ENCODE results near the gene RERE. TPM values are rescaled to one million over a fixed set of nuclear protein-coding genes. Genes with fewer than 3 reads are reported as not detected.

The RERE gene
- total RNA-seq, 6 experiments from 2014 or later = 36.5 to 41.6 (median 37.5) TPM

- TF ChIP-seq CTCF (IDR thresholded peaks at IDR 0.05) = no peak
- DNase-seq = no peak
- H3K36me3 Mint-ChIP-seq (ENCODE audit: low read depth) = no peaks in the 10 kb centered on the region; the same call in 1 of the 2 replicates
- no peaks in the 10 kb centered on the region for H3K9me3 Mint-ChIP-seq
- H3K27ac Mint-ChIP-seq = no peak overlapping the region
- H3K27me3 Mint-ChIP-seq (ENCODE audit: insufficient read depth) = no peaks in the 10 kb centered on the region
- no peak overlapping the region for H3K4me3 Mint-ChIP-seq
- peaks cover 10% of the 10 kb centered on the region for H3K4me1 Mint-ChIP-seq (ENCODE audit: low read depth)
Observed at GRCh38 chr1:8794605-8795004, 22.8 kb downstream of the RERE start.

GRCh38 chr1:8791819-8792218 is 25.6 kb downstream of the RERE start:
- TF ChIP-seq CTCF (IDR thresholded peaks at IDR 0.05) = no peak
- Mint-ChIP-seq H3K27ac (no peak overlapping the region), H3K36me3 (ENCODE audit: low read depth) (no peaks in the 10 kb centered on the region; the same call in 1 of the 2 replicates)

GRCh38 chr1:8790987-8791386 is 26.5 kb downstream of the RERE start:
- TF ChIP-seq CTCF (IDR thresholded peaks at IDR 0.05) = no peak
- DNase-seq = no peak
- Mint-ChIP-seq H3K27ac (no peak overlapping the region), H3K36me3 (ENCODE audit: low read depth) (no peaks in the 10 kb centered on the region), H3K4me1 (ENCODE audit: low read depth) (no peaks in the 10 kb centered on the region), H3K27me3 (ENCODE audit: insufficient read depth) (no peaks in the 10 kb centered on the region), H3K4me3 (no peak overlapping the region), H3K9me3 (no peaks in the 10 kb centered on the region)

More at GRCh38 chr1:8791819-8792218, 25.6 kb downstream of the RERE start:
- H3K9me3 Mint-ChIP-seq = no peaks in the 10 kb centered on the region
- no peak for DNase-seq
- H3K4me3 Mint-ChIP-seq = no peak overlapping the region
- H3K4me1 Mint-ChIP-seq (ENCODE audit: low read depth) = peaks cover 3% of the 10 kb centered on the region
- H3K27me3 Mint-ChIP-seq (ENCODE audit: insufficient read depth) = no peaks in the 10 kb centered on the region

- no peaks in the 10 kb centered on the region for H3K9me3 Mint-ChIP-seq
- H3K36me3 Mint-ChIP-seq (ENCODE audit: low read depth) = no peaks in the 10 kb centered on the region
- no peak overlapping the region for H3K4me3 Mint-ChIP-seq
Observed at GRCh38 chr1:8790478-8790877, 27.0 kb downstream of the RERE start.

DNA sequence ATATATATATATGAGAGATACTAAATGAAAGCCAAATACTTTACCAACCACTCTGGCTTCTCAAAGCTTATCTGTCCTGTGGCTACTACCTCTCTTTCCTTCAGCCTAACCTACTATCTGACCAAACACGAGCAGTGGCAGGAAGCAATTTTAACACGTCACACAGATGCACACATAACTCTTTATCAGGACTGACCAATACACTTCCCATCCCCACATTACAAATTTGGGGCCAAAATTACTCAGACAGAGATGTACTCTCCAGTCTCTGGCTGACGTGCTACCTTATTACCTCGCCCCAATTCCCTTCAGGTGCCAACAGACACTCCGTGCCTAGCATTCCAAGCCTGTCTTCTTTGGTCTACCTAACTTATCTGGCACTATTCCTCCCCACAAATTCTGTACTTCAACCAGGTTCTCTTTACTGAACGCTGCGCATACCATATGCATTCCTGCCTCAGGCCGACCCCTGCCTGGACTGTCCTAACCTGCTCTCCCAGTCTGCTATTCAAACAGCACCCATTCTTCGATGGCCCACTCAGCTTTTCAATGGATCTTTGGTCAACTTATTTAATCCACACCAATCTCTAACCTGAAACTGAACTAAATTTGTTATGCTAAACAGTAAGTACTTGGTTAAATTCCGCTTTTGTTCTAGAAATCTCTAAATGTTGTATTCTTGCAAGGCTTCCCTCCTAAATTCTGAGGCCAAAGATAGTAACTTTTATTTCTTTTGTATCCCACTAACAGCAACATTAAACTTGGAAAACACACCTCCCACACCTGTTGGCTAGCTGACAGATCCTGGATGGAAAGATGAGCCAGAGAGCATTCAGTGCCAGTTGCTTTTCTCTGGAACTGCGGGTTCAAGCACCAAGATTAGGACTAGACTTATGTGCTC is 27.9 kb downstream of the RERE start:
- TF ChIP-seq CTCF (IDR thresholded peaks at IDR 0.05) = no peak
- H3K27me3 Mint-ChIP-seq (ENCODE audit: insufficient read depth) = peaks cover 2% of the 10 kb centered on the region; the same call in 1 of the 2 replicates
- H3K9me3 Mint-ChIP-seq = no peaks in the 10 kb centered on the region
- no peaks in the 10 kb centered on the region for H3K4me1 Mint-ChIP-seq (ENCODE audit: low read depth)
- H3K4me3 Mint-ChIP-seq = no peak overlapping the region
- DNase-seq = no peak
- H3K36me3 Mint-ChIP-seq (ENCODE audit: low read depth) = no peaks in the 10 kb centered on the region
- H3K27ac Mint-ChIP-seq = no peak overlapping the region

More at GRCh38 chr1:8790478-8790877, 27.0 kb downstream of the RERE start:
- Mint-ChIP-seq H3K27ac (no peak overlapping the region), H3K4me1 (ENCODE audit: low read depth) (no peaks in the 10 kb centered on the region), H3K27me3 (ENCODE audit: insufficient read depth) (peaks cover 2% of the 10 kb centered on the region; the same call in 1 of the 2 replicates)
- no peak for DNase-seq
- no peak for TF ChIP-seq CTCF (IDR thresholded peaks at IDR 0.05)

Data from HFFc6 (cell line).